Measurements from ENCODE around the gene GOLGA6L7.
"Not testable (repeated sequence)": the region's sequence is repeated elsewhere in the genome, so short reads cannot be mapped to it uniquely, and the experiment has no call there.

- TF ChIP-seq CTCF (conservative IDR thresholded peaks at IDR 0.05); EZH2 (IDR thresholded peaks at IDR 0.05; ENCODE audit: low read depth): not testable (repeated sequence)
These were observed 1.3 kb upstream of the GOLGA6L7 start for GRCh38 chr15:28849766-28850165.

Measured in PC-9 (cell line).